Activated CD8-positive, alpha-beta memory T cell treated with anti-CD3 and anti-CD28 coated beads, Interleukin-2, amount 50 U/mL, for 1 hour (primary cell): ENCODE measurements around the gene EML4.
"Not testable (repeated sequence)": the region's sequence is repeated elsewhere in the genome, so short reads cannot be mapped to it uniquely, and the experiment has no call there.

Experiments used
- DNase-seq: peaks from one replicate; pipeline ENCODE4 v3.0.0-alpha.2; 2020; ENCODE audit errors: extremely low read depth

The EML4 gene, protein sequence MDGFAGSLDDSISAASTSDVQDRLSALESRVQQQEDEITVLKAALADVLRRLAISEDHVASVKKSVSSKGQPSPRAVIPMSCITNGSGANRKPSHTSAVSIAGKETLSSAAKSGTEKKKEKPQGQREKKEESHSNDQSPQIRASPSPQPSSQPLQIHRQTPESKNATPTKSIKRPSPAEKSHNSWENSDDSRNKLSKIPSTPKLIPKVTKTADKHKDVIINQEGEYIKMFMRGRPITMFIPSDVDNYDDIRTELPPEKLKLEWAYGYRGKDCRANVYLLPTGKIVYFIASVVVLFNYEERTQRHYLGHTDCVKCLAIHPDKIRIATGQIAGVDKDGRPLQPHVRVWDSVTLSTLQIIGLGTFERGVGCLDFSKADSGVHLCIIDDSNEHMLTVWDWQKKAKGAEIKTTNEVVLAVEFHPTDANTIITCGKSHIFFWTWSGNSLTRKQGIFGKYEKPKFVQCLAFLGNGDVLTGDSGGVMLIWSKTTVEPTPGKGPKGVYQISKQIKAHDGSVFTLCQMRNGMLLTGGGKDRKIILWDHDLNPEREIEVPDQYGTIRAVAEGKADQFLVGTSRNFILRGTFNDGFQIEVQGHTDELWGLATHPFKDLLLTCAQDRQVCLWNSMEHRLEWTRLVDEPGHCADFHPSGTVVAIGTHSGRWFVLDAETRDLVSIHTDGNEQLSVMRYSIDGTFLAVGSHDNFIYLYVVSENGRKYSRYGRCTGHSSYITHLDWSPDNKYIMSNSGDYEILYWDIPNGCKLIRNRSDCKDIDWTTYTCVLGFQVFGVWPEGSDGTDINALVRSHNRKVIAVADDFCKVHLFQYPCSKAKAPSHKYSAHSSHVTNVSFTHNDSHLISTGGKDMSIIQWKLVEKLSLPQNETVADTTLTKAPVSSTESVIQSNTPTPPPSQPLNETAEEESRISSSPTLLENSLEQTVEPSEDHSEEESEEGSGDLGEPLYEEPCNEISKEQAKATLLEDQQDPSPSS

GRCh38 chr2:42169100-42169873, at the start of gene EML4:
EML4 (plus strand) TSS chr2:42169353; CDS start chr2:42169612, 259 bp downstream.
- DNase-seq = peak; percentile 58

DNA sequence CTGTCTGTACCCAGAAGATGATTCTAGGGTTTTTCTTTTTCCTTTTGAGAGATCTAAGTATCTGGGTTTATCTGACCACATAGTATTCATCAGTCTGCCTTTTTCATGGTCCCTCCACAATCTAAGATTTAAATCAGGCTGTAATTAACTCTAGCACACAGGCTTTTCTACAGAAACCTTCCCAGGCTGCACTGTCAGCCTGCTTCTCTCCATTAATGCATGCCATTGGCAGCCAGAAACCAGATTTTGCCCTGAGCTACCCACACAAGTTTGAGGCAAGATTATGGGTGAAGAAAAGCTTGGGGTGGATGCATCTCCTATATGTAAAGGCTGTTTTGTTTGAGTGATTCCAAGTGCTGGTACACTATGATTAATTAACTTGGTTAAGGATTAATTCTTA, 45.7 kb upstream of the EML4 start:
- DNase-seq = no peak

- DNase-seq = no peak
Measured at GRCh38 chr2:42124011-42124785, 45.0 kb upstream of the EML4 start.

DNA sequence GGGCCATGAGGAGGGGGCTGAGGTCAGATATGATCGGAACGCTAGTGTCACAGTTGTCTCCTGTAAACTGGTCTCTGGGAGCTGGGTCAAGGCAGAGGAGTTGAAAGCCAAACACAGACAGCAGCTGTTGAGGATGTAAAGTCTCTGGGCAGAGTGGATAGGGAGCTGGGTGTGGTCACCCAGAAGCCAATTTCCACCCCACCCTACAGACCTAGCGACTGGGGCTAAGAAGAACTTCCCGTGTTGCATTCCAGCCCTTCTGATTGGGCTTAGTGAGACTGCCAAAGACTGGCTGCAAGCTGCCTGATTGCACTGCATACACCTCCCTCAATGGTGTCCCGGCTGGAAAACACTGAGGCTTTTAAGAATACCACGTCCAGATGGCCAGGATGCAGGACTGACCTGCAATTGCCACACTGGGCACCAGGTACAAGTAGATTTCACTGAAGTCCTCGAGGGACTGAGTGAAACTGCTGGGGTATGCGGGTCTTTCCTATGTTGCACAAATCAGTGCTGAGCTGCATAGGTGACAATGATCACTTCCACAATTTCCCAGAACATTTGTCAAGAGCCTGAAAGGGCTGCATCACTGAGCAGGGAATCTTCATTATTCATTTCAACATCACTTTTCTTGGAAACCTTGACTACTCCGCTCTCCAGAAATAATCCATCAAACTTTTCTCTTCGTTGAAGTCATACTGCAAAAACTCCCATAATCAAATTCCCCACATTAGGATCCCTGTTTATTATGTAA, 43.1 kb upstream of the EML4 start:
- no peak for DNase-seq

- DNase-seq = not testable (repeated sequence)
Measured at GRCh38 chr2:42126873-42127272, 42.3 kb upstream of the EML4 start.

DNA sequence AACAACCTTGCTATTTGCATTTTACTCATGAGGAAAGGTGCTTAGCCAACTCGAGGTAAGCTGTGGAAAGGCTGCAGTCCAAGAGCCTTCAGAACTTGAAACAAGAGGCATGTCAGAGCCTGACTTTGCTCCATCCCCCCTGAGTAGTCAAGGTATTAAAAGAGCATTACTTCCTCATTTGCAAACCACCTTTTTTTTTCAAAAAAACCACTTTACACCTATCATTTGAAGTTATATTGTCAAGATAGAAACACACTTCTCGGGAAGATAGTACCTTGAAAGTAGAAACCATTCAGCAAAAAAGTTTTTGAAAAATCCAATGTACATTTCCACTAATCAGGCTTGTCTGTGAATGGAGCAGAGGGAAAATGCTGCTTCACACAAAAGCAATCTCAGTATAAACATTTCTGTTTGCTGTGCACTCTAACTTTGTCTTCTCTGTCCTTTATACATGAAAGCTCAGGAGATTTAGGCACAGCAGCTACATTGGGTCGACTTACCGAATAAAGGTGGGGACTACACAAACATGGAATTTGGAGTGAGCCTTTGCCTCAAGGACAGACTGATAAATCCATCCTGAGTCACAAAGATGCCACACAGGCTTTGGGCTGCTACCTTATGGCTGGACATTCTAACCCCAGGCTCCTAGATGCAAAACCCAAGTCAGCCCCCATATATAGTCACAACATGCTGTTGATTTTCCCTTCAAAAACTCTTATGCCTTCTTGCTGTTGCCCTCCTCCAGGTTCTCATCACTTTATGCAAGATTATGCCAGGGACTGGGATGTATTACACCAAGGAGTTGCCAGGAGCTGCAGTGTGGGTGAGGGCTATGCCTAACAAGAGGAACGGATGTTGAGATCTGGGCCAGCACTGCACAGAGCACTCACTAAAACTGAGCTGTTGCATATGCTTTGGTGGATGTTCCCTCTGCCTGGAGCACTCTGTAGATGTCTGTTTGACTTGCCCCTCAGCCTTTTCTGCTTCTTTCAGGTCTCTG, 41.4 kb upstream of the EML4 start:
- DNase-seq = no peak

DNA sequence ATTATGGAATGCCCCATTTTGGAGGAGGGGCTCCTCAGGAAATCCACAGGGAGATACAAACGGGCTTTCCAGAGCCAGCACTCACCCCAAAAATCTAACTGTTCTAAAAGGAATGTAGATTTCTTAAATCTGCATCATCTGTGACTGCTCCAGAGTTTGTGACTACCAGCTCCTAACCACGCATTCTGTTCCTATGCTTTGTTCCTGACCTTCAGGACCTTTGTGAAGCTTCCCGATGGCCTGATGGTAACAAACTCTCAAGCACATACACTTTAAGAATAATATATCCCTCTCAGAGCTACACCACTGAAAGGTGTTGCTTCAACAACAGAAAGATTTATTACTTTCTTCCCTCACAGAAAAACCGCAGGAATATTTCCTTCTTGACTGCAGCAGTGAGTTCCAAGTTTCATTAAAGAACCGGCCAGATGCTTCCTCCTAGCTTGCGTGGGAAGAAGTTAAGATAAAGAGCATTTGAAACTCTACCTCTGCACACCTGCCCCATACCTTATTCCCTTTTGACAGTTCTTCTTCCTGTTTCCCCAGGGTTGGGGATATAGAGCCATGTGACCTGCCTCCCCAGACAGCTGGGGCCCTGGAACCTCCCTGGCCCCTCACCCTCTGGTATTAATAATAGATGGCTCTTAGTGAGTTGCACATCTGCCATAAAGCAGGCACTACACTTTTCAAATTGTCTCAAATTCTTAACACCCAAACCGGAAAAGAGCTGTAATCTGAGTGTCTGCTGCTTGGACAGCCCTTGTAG, 40.2 kb upstream of the EML4 start:
- DNase-seq = no peak

DNA sequence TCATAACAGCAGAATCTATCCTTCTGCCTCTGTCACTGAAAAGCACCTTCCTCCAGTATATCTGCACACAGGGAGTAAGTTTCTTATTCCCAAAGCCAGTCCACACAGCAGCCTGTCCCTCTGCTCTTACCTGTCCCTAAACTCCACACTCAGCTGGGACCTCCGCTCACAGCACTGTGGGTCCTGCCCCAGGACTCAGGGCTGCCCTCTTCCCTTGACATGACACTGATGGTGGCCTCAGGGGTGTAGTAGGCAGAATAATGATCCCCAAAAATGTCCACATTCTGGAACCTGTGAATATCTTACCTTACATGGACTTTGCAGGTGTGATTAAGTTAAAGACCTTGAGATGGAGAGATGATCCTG, 39.7 kb upstream of the EML4 start:
- DNase-seq = no peak

DNA sequence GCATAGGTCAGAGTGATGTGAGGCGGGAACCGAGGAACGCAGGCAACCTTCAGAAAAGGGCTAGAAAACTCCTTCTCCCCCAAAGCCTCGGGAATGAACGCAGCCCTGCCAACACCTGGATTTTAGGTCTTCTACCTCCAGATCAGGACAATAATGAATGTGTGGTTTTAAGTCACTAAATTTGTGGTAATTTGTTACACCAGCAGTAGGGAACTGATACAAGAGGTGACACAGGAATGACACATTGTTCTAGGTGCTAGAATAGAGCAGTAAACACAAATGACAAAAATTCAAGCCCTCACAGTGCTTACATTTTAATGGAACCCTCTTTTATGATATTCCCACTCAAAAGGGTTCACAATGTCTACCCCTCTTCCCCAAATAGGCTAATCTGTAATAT, 39.2 kb upstream of the EML4 start:
- no peak for DNase-seq

GRCh38 chr2:42130858-42131257, 38.3 kb upstream of the EML4 start:
- DNase-seq = not testable (repeated sequence)

- no peak for DNase-seq
Measured at GRCh38 chr2:42132191-42132965, 36.8 kb upstream of the EML4 start.

DNA sequence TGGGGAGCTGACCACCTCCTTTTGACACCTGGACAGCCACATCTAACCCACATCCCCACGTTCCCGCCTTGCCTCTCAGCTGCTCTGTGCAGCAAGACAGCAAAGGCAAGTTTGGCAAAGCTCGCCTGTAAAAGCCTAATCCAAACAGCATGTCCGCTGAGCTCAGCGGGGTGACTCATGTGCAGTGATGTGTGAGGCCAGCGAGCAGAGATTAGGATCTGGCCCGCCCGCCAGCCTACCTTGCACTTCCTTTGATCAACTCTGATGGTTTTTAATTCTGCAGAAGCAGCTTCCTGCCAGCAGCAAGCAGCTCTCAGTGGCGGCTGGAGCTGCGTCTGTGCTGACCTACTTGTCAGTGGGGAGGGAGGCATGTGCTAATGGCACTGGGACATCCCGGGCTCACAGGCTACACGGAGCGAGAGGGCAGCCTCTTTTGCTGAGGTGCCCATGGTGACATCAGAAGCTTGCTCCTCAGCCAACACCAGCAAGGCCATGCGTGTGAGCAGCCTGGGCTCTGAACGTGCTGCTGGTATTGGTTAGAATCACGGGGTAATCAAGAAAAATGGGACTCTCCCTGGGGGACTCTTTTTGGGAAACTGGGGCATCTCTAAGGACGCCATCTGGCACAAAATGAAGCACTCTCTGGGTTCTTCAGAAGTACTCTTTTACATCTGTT, 36.0 kb upstream of the EML4 start:
- DNase-seq = peak; percentile 86

DNA sequence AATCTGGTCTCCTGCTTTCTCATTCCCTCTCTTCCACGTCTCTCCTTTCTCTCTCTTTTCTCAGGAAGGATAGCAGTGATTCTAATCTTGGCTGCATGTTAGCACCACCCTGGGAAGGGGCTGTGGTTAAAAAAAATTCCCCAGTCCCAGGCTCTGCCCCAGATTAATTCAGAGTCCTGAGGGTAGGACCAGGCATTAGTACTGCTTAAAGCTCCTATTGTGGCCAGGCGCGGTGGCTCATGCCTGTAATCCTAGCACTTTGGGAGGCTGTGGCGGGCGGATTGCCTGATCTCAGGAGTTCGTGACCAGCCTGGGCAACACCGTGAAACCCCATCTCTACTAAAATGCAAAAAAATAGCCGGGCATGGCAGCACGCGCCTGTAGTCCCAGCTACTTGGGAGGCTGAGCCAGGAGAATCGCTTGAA, 35.4 kb upstream of the EML4 start:
- no peak for DNase-seq

DNA sequence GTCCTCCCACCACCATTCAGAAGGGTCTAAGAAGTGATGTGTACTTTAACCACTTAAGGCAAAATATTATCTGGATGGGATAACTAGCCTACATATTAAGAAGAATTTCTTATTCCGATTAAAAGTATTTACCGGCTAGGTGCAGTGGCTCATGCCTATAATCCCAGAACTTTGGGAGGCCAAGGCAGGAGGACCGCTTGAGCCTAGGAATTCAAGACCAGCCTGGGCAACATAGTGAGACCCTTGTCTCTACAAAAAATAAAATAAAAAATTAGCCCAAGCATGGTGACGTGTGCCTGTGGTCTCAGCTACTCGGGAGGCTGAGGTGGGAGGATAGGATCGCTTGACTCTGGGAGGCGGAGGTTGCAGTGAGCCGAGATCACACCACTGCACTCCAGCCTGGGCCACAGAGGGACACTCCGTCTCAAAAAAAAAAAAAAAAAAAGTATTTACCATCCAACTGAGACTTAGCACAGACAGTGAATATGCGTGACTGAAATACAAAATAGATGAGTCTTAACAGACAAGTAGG, 34.7 kb upstream of the EML4 start:
- DNase-seq = not testable (repeated sequence)

DNA sequence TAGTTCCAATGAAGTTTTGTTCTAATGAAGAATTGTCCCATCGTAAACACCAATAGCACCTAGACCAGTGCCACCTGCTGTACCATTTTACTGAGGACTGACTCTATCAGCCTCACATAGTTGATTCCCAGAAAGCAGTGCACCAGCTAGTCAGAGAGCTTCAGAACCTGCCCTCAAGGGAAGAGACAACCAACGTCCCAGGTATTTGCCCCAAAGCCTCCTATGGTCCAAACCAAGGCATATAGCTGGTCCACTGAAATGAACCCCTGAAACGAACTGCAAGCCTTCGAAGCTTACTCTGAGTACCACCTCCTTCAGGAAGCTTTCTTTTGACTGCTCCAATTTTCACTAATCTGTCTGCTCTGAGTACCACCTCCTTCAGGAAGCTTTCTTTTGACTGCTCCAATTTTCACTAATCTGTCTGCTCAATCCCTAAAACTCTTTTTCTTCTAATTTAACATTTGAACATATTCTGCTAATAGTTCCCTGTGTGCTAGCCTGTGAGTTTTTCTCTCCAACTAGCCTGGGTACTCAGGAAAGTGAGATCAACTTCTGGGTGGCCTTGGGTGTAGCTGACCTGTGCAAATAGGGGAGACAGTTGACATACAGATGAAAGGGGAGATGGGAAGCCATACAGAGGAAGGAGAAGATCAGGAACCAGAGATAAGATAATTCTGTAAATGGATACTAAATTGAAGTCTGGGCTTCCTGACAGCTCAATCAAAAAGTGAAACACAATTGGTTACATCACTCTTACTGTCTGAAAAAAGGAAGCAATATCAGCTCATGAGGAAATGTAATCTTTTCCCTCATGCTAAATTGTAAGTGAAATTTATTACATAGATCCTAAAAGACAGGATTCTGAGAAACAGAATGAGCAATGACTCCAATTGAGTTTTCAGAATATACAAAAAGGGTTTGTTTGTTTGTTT, 33.5 kb upstream of the EML4 start:
- no peak for DNase-seq

GRCh38 chr2:42136782-42137124, 32.4 kb upstream of the EML4 start:
- DNase-seq = no peak
